H1 (cell line): ENCODE results near the gene SULF2. TPM values are rescaled to one million over a fixed set of nuclear protein-coding genes. Genes with fewer than 3 reads are reported as not detected.

ENCODE experiments used
- CTCF ChIA-PET: fragments of 300-600 bp; sonication (Branson Sonifier 250); formaldehyde crosslinking; loops from one replicate; lab custom pipeline; 2021; ENCODE audit not compliant: partially characterized antibody; lab: Charles Lee
- POLR2A ChIA-PET: fragments of 300-600 bp; sonication (Branson Sonifier 250); formaldehyde crosslinking; loops from one replicate; lab custom pipeline; 2021; ENCODE audit warnings: inconsistent platforms; ENCODE audit not compliant: partially characterized antibody; lab: Charles Lee
- DNase-seq, 2 experiments: peaks; one replicate each; pipeline versions ENCODE4 v3.0.0 to v3.0.0-alpha.2; 2010 to 2022; ENCODE audit warnings: low spot score in 2 of 2, low read depth in 1 of 2, mixed read lengths in 1 of 2
- FAIRE-seq: peaks from 2 replicates; lab custom pipeline; 2011; peaks lifted over from hg19 to GRCh38; lab: Jason Lieb, UNC
- H2AFZ ChIP-seq: 2 replicates; pipeline ENCODE4 v1.8.1; 2012; ENCODE audit warnings: low read length, inconsistent platforms
- H2AK5ac ChIP-seq: 2 replicates; pipeline ENCODE4 v1.6.1; 2013; ENCODE audit warnings: low read depth, low read length
- H2BK120ac ChIP-seq: replicated peaks from 2 replicates; pipeline ENCODE3; 2013; ENCODE audit warnings: low read depth, low read length, inconsistent platforms
- H2BK12ac ChIP-seq: 2 replicates; pipeline ENCODE4 v1.6.1; 2013; ENCODE audit warnings: low read depth, low read length
- H2BK15ac ChIP-seq: 2 replicates; pipeline ENCODE4 v1.6.1; 2013; ENCODE audit warnings: low read length
- H2BK20ac ChIP-seq: 2 replicates; pipeline ENCODE4 v1.6.1; 2013; ENCODE audit warnings: low read length
- H2BK5ac ChIP-seq: 2 replicates; pipeline ENCODE4 v1.6.1; 2013; ENCODE audit warnings: low read depth, low read length
- H3K14ac ChIP-seq: 2 replicates; pipeline ENCODE4 v1.6.1; 2013; ENCODE audit warnings: inconsistent platforms; ENCODE audit not compliant: insufficient read length
- H3K18ac ChIP-seq: 2 replicates; pipeline ENCODE4 v1.6.1; 2013; ENCODE audit warnings: low read length; ENCODE audit errors: extremely low read depth
- H3K23ac ChIP-seq: 2 replicates; pipeline ENCODE4 v1.6.1; 2013; ENCODE audit warnings: inconsistent platforms; ENCODE audit not compliant: insufficient read length
- H3K23me2 ChIP-seq: 2 replicates; pipeline ENCODE4 v1.6.1; 2013; ENCODE audit warnings: low read depth, low read length
- H3K27ac ChIP-seq: 2 replicates; pipeline ENCODE4 v1.6.1; 2011; ENCODE audit warnings: low read depth, low read length, inconsistent platforms
- H3K27me3 ChIP-seq, 4 experiments: replicated peaks in 1 of 4; 1 replicate in 1 of 4; 2 replicates in 3 of 4; pipeline versions ENCODE4 v1.6.1 to v1.8.1; 2011 to 2013; ENCODE audit warnings: low read length in 3 of 4, mild to moderate bottlenecking in 3 of 4, inconsistent platforms in 2 of 4, mixed read lengths in 2 of 4, moderate library complexity in 1 of 4; ENCODE audit not compliant: control insufficient read depth in 3 of 4, insufficient read depth in 3 of 4; ENCODE audit errors: extremely low read depth in 1 of 4
- H3K36me3 ChIP-seq, 4 experiments: 2 replicates each; pipeline versions ENCODE4 v1.6.1 to v1.8.1; 2011 to 2013; ENCODE audit warnings: mild to moderate bottlenecking in 4 of 4, low read length in 3 of 4, moderate library complexity in 2 of 4, control low read depth in 1 of 4, inconsistent platforms in 1 of 4; ENCODE audit not compliant: insufficient read depth in 4 of 4, control insufficient read depth in 2 of 4
- H3K4ac ChIP-seq: replicated peaks from 2 replicates; pipeline ENCODE3; 2013; ENCODE audit warnings: low read length, low read depth, mixed read lengths, inconsistent platforms; ENCODE audit not compliant: insufficient read length
- H3K4me1 ChIP-seq, 4 experiments: replicated peaks in 1 of 4; 1 replicate in 1 of 4; 2 replicates in 3 of 4; pipeline versions ENCODE4 v1.6.1 to v1.8.1; 2011 to 2013; ENCODE audit warnings: low read length in 3 of 4, inconsistent platforms in 2 of 4, mixed read lengths in 1 of 4; ENCODE audit not compliant: insufficient read depth in 4 of 4, control insufficient read depth in 3 of 4
- H3K4me2 ChIP-seq, 2 experiments: 2 replicates each; pipeline versions ENCODE4 v1.6.1 to v1.8.1; 2011 to 2013; ENCODE audit warnings: low read depth in 2 of 2, low read length in 2 of 2, control low read depth in 1 of 2, inconsistent platforms in 1 of 2, mild to moderate bottlenecking in 1 of 2; ENCODE audit not compliant: insufficient read depth in 1 of 2
- H3K4me3 ChIP-seq, 4 experiments: fragments of 200-600, 300-600 bp in 1 of 4; sonication (generic), shearing (Covaris generic), sonication (Bioruptor Twin) in 1 of 4; 2 replicates each; pipeline versions ENCODE4 v1.5.1 to v1.8.1; 2011 to 2016; ENCODE audit warnings: low read length in 4 of 4, low read depth in 3 of 4, control low read depth in 2 of 4, inconsistent platforms in 2 of 4, mild to moderate bottlenecking in 2 of 4, mixed read lengths in 1 of 4, moderate library complexity in 1 of 4; ENCODE audit not compliant: insufficient read depth in 2 of 4; ENCODE audit errors: extremely low read depth in 1 of 4
- H3K56ac ChIP-seq: replicated peaks from 2 replicates; pipeline ENCODE3; 2013; ENCODE audit warnings: low read depth, mild to moderate bottlenecking, mixed read lengths, low read length, inconsistent platforms; ENCODE audit not compliant: insufficient read length
- H3K79me1 ChIP-seq: 2 replicates; pipeline ENCODE4 v1.6.1; 2013; ENCODE audit warnings: low read depth, low read length, control low read depth
- H3K79me2 ChIP-seq, 2 experiments: 2 replicates each; pipeline versions ENCODE4 v1.6.1 to v1.8.1; 2012 to 2013; ENCODE audit warnings: low read length in 2 of 2, mild to moderate bottlenecking in 2 of 2, inconsistent platforms in 1 of 2; ENCODE audit not compliant: insufficient read depth in 2 of 2, control insufficient read depth in 1 of 2
- H3K9ac ChIP-seq, 4 experiments: replicated peaks in 1 of 4; 1 replicate in 1 of 4; 2 replicates in 3 of 4; pipeline versions ENCODE4 v1.6.1 to v1.8.1; 2011 to 2013; ENCODE audit warnings: low read depth in 3 of 4, low read length in 3 of 4, control low read depth in 2 of 4, mild to moderate bottlenecking in 2 of 4, moderate library complexity in 2 of 4, inconsistent platforms in 1 of 4; ENCODE audit errors: extremely low read depth in 1 of 4
- H3K9me3 ChIP-seq, 2 experiments: 2 replicates each; pipeline versions ENCODE4 v1.6.1 to v1.8.1; 2012 to 2013; ENCODE audit warnings: mild to moderate bottlenecking in 2 of 2, moderate library complexity in 2 of 2, control low read depth in 1 of 2, inconsistent platforms in 1 of 2, low read depth in 1 of 2, low read length in 1 of 2, mixed read lengths in 1 of 2; ENCODE audit not compliant: insufficient read depth in 2 of 2
- H4K20me1 ChIP-seq, 2 experiments: replicated peaks in 1 of 2; 2 replicates each; pipeline versions ENCODE3 to v1.8.1; 2011 to 2013; ENCODE audit warnings: inconsistent platforms in 2 of 2, low read length in 2 of 2, mild to moderate bottlenecking in 1 of 2; ENCODE audit not compliant: insufficient read depth in 2 of 2, control insufficient read depth in 1 of 2
- H4K5ac ChIP-seq: 2 replicates; pipeline ENCODE4 v1.6.1; 2013; ENCODE audit warnings: low read length, low read depth, mixed read lengths, inconsistent platforms; ENCODE audit not compliant: insufficient read length
- H4K8ac ChIP-seq: 2 replicates; pipeline ENCODE4 v1.8.0; 2013; ENCODE audit warnings: mild to moderate bottlenecking, moderate library complexity, low read length, inconsistent platforms; ENCODE audit not compliant: insufficient read depth; ENCODE audit errors: extremely low read depth
- H4K91ac ChIP-seq: replicated peaks from 2 replicates; pipeline ENCODE3; 2013; ENCODE audit warnings: low read length, mixed read lengths, inconsistent platforms; ENCODE audit not compliant: insufficient read length
- EGR1 ChIP-seq: IDR thresholded peaks from 2 replicates; pipeline ENCODE4 v1.6.1; 2011; ENCODE audit warnings: low read depth, low read length, borderline replicate concordance
- GTF2F1 ChIP-seq: IDR thresholded peaks from 2 replicates; pipeline ENCODE4 v1.6.1; 2012; ENCODE audit warnings: low read depth, low read length, improper control_type of control experiment, borderline replicate concordance
- JUN ChIP-seq: IDR thresholded peaks from 2 replicates; pipeline ENCODE4 v1.6.1; 2011; ENCODE audit warnings: low read depth, mild to moderate bottlenecking, improper control_type of control experiment, low read length
- RBBP5 ChIP-seq: IDR thresholded peaks from 2 replicates; pipeline ENCODE4 v1.7.1; 2012; ENCODE audit warnings: low read depth, mild to moderate bottlenecking, inconsistent platforms, low read length, moderate library complexity, borderline replicate concordance
- RXRA ChIP-seq: IDR thresholded peaks from 2 replicates; pipeline ENCODE4 v1.6.1; 2011; ENCODE audit warnings: low read depth, mild to moderate bottlenecking, low read length, moderate library complexity; ENCODE audit not compliant: insufficient read depth
- SP4 ChIP-seq: IDR thresholded peaks from 2 replicates; pipeline ENCODE4 v1.6.1; 2012; ENCODE audit warnings: low read length, inconsistent platforms
- TAF1 ChIP-seq: IDR thresholded peaks from 2 replicates; pipeline ENCODE4 v1.6.1; 2011; ENCODE audit warnings: mild to moderate bottlenecking, low read depth, low read length
- YY1 ChIP-seq: IDR thresholded peaks from 2 replicates; pipeline ENCODE4 v1.6.1; 2011; ENCODE audit warnings: low read depth, mild to moderate bottlenecking, low read length
- WGBS, 2 experiments: shearing (Covaris generic) in 1 of 2; methylation state at CpG; one replicate each; pipeline versions ENCODE4 v1.1.6 to v1.1.7; 2013 to 2015; ENCODE audit warnings: low lambda C conversion rate in 2 of 2, mixed read lengths in 2 of 2, inconsistent platforms in 1 of 2, low coverage in 1 of 2, missing lambda C conversion rate in 1 of 2; ENCODE audit not compliant: insufficient replicate concordance in 2 of 2, insufficient coverage in 1 of 2, insufficient read length in 1 of 2; ENCODE audit errors: extremely low coverage in 1 of 2, missing lambda C conversion rate in 1 of 2; 5-methylcytosine and 5-hydroxymethylcytosine counted together
- polyA plus RNA-seq, 7 experiments: library from polyadenylated mRNA; depleted of rRNA in 3 of 7; stranded (reverse) in 5 of 7; unstranded in 2 of 7; fragments of >200 nt in 5 of 7; fragments of 200-250 nt in 2 of 7; gene quantifications; 1 replicate in 5 of 7; 2 replicates in 1 of 7; 4 replicates in 1 of 7; pipeline versions ENCODE4 v1.2.1 to v1.2.3, GENCODE V29; 2011 to 2013; ENCODE audit warnings: missing spikeins in 2 of 7, mixed read lengths in 2 of 7
- total RNA-seq: library from RNA; stranded (reverse); fragmentation: NEBNext Ultra II Directional; extraction: Animal tissue kit (Norgen Biotek cat#: 25700); gene quantifications from 2 replicates; pipeline ENCODE4 v1.2.1, GENCODE V29; 2021
- TF ChIP-seq, protein P1 (sequence below): IDR thresholded peaks from 2 replicates; pipeline ENCODE4 v1.6.1; 2012; ENCODE audit warnings: inconsistent platforms

SULF2 gene
- total and polyA plus RNA-seq, 2 of the 8 experiments (the other 6 are each of a cell fraction or from before 2014, with no cell fraction given): 15.7 to 28.2 TPM

DNA sequence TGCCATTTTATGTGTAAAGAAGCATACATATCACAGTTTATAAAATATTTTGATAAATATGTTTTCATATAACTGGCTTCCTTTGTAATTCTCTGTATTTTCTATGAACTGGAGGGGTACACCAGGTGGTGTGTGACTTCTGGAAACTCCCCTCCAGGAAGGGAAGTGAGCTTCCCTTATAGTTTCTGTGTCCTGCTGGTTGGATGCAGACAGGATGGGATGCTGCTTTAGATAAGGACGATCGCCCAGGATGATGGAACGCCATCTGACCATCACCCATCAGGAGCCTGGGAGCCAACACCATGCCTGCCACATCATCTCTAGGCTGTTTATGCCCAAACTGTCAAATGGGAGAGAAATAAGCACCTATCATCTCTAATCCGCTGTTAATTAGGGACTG, 66.1 kb downstream of the SULF2 start:
- no peaks in the 10 kb centered on the region for H3K79me2 ChIP-seq
- no peak overlapping the region for H4K5ac ChIP-seq
- 95% methylated on average over 4 of the region's 4 CpGs; no CpG with 5 or more reads in 1 of the 2 experiments for WGBS, 2 experiments
- no peak overlapping the region for H3K9ac ChIP-seq
- no peak overlapping the region for H3K27ac ChIP-seq
- DNase-seq (no peak), FAIRE-seq (no peak)
- H3K56ac ChIP-seq: no peak overlapping the region
- no peak overlapping the region for H4K91ac ChIP-seq
- H3K23me2 ChIP-seq: no peaks in the 10 kb centered on the region
- no peak overlapping the region for H3K4me2 ChIP-seq
- no peak overlapping the region for H2BK20ac ChIP-seq
- H3K27me3 ChIP-seq: no peaks in the 10 kb centered on the region
- no peak overlapping the region for H2AFZ ChIP-seq
- H2BK15ac ChIP-seq: no peak overlapping the region
- no peak overlapping the region for H3K4ac ChIP-seq
- no peaks in the 10 kb centered on the region for H3K36me3 ChIP-seq
- no peaks in the 10 kb centered on the region for H3K4me1 ChIP-seq
- H3K14ac ChIP-seq: no peak overlapping the region
- H2BK12ac ChIP-seq: no peak overlapping the region
- ChIA-PET POLR2A (no interaction called here), CTCF (interaction anchor here (2.5 kb wide), 1 partner anchor 41 kb away, joined by 12 read pairs; no protein-coding TSS in a partner anchor)
- H2AK5ac ChIP-seq: no peak overlapping the region
- no peak overlapping the region for H2BK5ac ChIP-seq
- no peaks in the 10 kb centered on the region for H3K79me1 ChIP-seq
- no peak overlapping the region for H3K18ac ChIP-seq
- no peak overlapping the region for H4K8ac ChIP-seq
- no peaks in the 10 kb centered on the region for H4K20me1 ChIP-seq
- no peak overlapping the region for H3K23ac ChIP-seq
- 0 out of 4 replicates have a peak, but pooled peaks cover 3% of the 10 kb centered on the region in 2 experiments for H3K9me3 ChIP-seq
- no peak overlapping the region for H3K4me3 ChIP-seq
- H2BK120ac ChIP-seq: no peak overlapping the region
- TF ChIP-seq EGR1 (no peak), TAF1 (no peak), SP4 (no peak), YY1 (no peak), RBBP5 (no peak), JUN (no peak), RXRA (no peak), GTF2F1 (no peak)
- TF ChIP-seq, protein P1, sequence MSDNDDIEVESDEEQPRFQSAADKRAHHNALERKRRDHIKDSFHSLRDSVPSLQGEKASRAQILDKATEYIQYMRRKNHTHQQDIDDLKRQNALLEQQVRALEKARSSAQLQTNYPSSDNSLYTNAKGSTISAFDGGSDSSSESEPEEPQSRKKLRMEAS: no peak
